IMR-90 (cell line): Measurements from ENCODE around the gene GSE1. TPM values are rescaled to one million over a fixed set of nuclear protein-coding genes. Genes with fewer than 3 reads are reported as not detected.
A peak's percentile ranks its signal among the peaks of the same experiment; 100 is the strongest.

Experiments
- ATAC-seq: fragments of 200-7000 bp; cut with Tn5 transposase; 2 replicates; pipeline ENCODE4 v1.9.1; 2020; ENCODE audit warnings: low read depth, mild to moderate bottlenecking, moderate library complexity
- BruUV-seq: library from RNA; stranded (reverse); fragments of 400-500 nt; replicated peaks from 2 replicates; lab custom pipeline; 2021; lab: Mats Ljungman, UMichigan
- CTCF ChIA-PET: fragments of 300-600 bp; formaldehyde crosslinking; extraction: SDS; loops from one replicate; lab custom pipeline; 2021; ENCODE audit warnings: antibody characterized with exemption; lab: Yijun Ruan, JAX
- POLR2A ChIA-PET: fragments of 300-600 bp; sonication (Branson Sonifier 250); formaldehyde crosslinking; loops from one replicate; lab custom pipeline; 2022; ENCODE audit warnings: antibody characterized with exemption; ENCODE audit not compliant: unreplicated experiment; lab: Charles Lee
- DNase-seq: peaks from one replicate; pipeline ENCODE4 v3.0.0; 2013
- H2AFZ ChIP-seq: replicated peaks from 2 replicates; pipeline ENCODE3; 2013; ENCODE audit warnings: low read length, mild to moderate bottlenecking; ENCODE audit not compliant: poor library complexity
- H2AK5ac ChIP-seq: 2 replicates; pipeline ENCODE4 v1.6.1; 2013; ENCODE audit warnings: low read depth, low read length, inconsistent platforms
- H2AK9ac ChIP-seq: replicated peaks from 2 replicates; pipeline ENCODE3; 2013; ENCODE audit warnings: mild to moderate bottlenecking, low read depth, low read length, moderate library complexity; ENCODE audit not compliant: poor library complexity
- H2BK120ac ChIP-seq: 2 replicates; pipeline ENCODE4 v1.6.1; 2013; ENCODE audit warnings: low read depth, low read length, inconsistent platforms
- H2BK15ac ChIP-seq: 3 replicates; pipeline ENCODE4 v1.6.1; 2013; ENCODE audit warnings: low read depth, low read length, inconsistent platforms
- H2BK20ac ChIP-seq: 2 replicates; pipeline ENCODE4 v1.6.1; 2013; ENCODE audit warnings: low read depth, mild to moderate bottlenecking, inconsistent platforms, low read length, moderate library complexity
- H2BK5ac ChIP-seq: 2 replicates; pipeline ENCODE4 v1.6.1; 2013; ENCODE audit warnings: mild to moderate bottlenecking, low read depth, low read length, inconsistent platforms; ENCODE audit not compliant: poor library complexity, severe bottlenecking
- H3K14ac ChIP-seq: replicated peaks from 2 replicates; pipeline ENCODE4 v1.6.1; 2013; ENCODE audit warnings: low read depth, low read length, inconsistent platforms
- H3K18ac ChIP-seq: 2 replicates; pipeline ENCODE4 v1.6.1; 2013; ENCODE audit warnings: low read depth, low read length, control low read depth
- H3K23ac ChIP-seq: 2 replicates; pipeline ENCODE4 v1.6.1; 2013; ENCODE audit warnings: low read depth, low read length, inconsistent platforms
- H3K27ac ChIP-seq: 2 replicates; pipeline ENCODE4 v1.5.1; 2013; ENCODE audit warnings: mild to moderate bottlenecking, control low read depth, low read length; ENCODE audit not compliant: insufficient read depth
- H3K27me3 ChIP-seq: 2 replicates; pipeline ENCODE4 v1.6.1; 2013; ENCODE audit warnings: low read length; ENCODE audit not compliant: control insufficient read depth, insufficient read depth
- H3K36me3 ChIP-seq: 2 replicates; pipeline ENCODE4 v1.6.1; 2013; ENCODE audit warnings: low read length, mixed read lengths; ENCODE audit not compliant: control insufficient read depth, insufficient read depth
- H3K4ac ChIP-seq: 2 replicates; pipeline ENCODE4 v1.6.1; 2013; ENCODE audit warnings: low read depth, low read length, inconsistent platforms
- H3K4me1 ChIP-seq: 2 replicates; pipeline ENCODE4 v1.6.1; 2013; ENCODE audit warnings: low read length, mixed read lengths; ENCODE audit not compliant: control insufficient read depth, insufficient read depth
- H3K4me2 ChIP-seq: 2 replicates; pipeline ENCODE4 v1.6.1; 2013; ENCODE audit warnings: low read depth, mild to moderate bottlenecking, control low read depth, low read length, moderate library complexity
- H3K4me3 ChIP-seq: 2 replicates; pipeline ENCODE4 v1.5.1; 2013; ENCODE audit warnings: low read depth, mild to moderate bottlenecking, control low read depth, low read length, moderate library complexity; ENCODE audit not compliant: insufficient read depth
- H3K56ac ChIP-seq: 2 replicates; pipeline ENCODE4 v1.6.1; 2013; ENCODE audit warnings: low read length, inconsistent platforms; ENCODE audit not compliant: insufficient read depth; ENCODE audit errors: extremely low read depth
- H3K79me1 ChIP-seq, 2 experiments: 2 replicates each; pipeline ENCODE4 v1.6.1; 2013; ENCODE audit warnings: low read length in 2 of 2, inconsistent platforms in 1 of 2, low read depth in 1 of 2
- H3K9ac ChIP-seq: 2 replicates; pipeline ENCODE4 v1.6.1; 2013; ENCODE audit warnings: low read depth, low read length, control low read depth
- H3K9me1 ChIP-seq: 2 replicates; pipeline ENCODE4 v1.6.1; 2013; ENCODE audit warnings: low read length, inconsistent platforms; ENCODE audit not compliant: insufficient read depth
- H3K9me3 ChIP-seq: 2 replicates; pipeline ENCODE4 v1.6.1; 2013; ENCODE audit warnings: low read length; ENCODE audit not compliant: control insufficient read depth, insufficient read depth
- H4K20me1 ChIP-seq: 2 replicates; pipeline ENCODE4 v1.6.1; 2013; ENCODE audit warnings: low read length, inconsistent platforms; ENCODE audit not compliant: insufficient read depth
- H4K5ac ChIP-seq: 2 replicates; pipeline ENCODE4 v1.6.1; 2013; ENCODE audit warnings: mild to moderate bottlenecking, low read depth, low read length, control low read depth
- H4K8ac ChIP-seq, 2 experiments: 2 replicates each; pipeline ENCODE4 v1.6.1; 2013; ENCODE audit warnings: low read depth in 2 of 2, low read length in 2 of 2, control low read depth in 1 of 2, inconsistent platforms in 1 of 2
- H4K91ac ChIP-seq: 2 replicates; pipeline ENCODE4 v1.6.1; 2013; ENCODE audit warnings: low read depth, low read length, inconsistent platforms; ENCODE audit not compliant: insufficient read depth
- BHLHE40 ChIP-seq: fragments of 150-350 bp; IDR thresholded peaks from 2 replicates; pipeline ENCODE4 v1.6.1; 2016; ENCODE audit warnings: mild to moderate bottlenecking, low read depth, low read length
- CEBPB ChIP-seq: IDR thresholded peaks from 2 replicates; pipeline ENCODE4 v1.6.1; 2012; ENCODE audit warnings: low read depth, low read length, improper control_type of control experiment
- MAZ ChIP-seq: IDR thresholded peaks from 2 replicates; pipeline ENCODE4 v1.6.1; 2012; ENCODE audit warnings: low read depth, mild to moderate bottlenecking, low read length, improper control_type of control experiment, moderate library complexity, borderline replicate concordance
- NFE2L2 ChIP-seq: fragments of 150-350 bp; IDR thresholded peaks from 2 replicates; pipeline ENCODE4 v1.6.1; 2016; ENCODE audit warnings: low read depth, mild to moderate bottlenecking, low read length
- SMC3 ChIP-seq: fragments of 150-350 bp; IDR thresholded peaks from 2 replicates; pipeline ENCODE4 v1.6.1; 2016; ENCODE audit warnings: low read depth, mild to moderate bottlenecking, antibody characterized with exemption, low read length, moderate library complexity
- USF2 ChIP-seq: fragments of 150-350 bp; IDR thresholded peaks from 2 replicates; pipeline ENCODE4 v1.6.1; 2017; ENCODE audit warnings: mild to moderate bottlenecking, antibody characterized with exemption, low read length, low read depth
- WGBS, 2 experiments: methylation state at CpG; one replicate each; pipeline versions ENCODE4 v1.1.5 to v1.1.7; 2013; ENCODE audit warnings: missing lambda C conversion rate in 2 of 2; ENCODE audit not compliant: insufficient read length in 1 of 2; ENCODE audit errors: extremely low coverage in 2 of 2; 5-methylcytosine and 5-hydroxymethylcytosine counted together
- dilution Hi-C: fragments of 300-500 bp; cut with HindIII; formaldehyde crosslinking; loops from one replicate; pipeline ENCODE4 v1.14.3; 2018; ENCODE audit warnings: low sequenced_read_pairs; ENCODE audit not compliant: unreplicated experiment
- in situ Hi-C: fragments of 300-500 bp; cut with MboI; formaldehyde crosslinking; loops from 3 replicates; pipeline ENCODE4 v1.14.3; 2019; ENCODE audit warnings: low sequenced_read_pairs, inconsistent platforms, mixed read lengths
- intact Hi-C: fragments of 100-400 bp; cut with micrococcal nuclease; formaldehyde crosslinking; loops from 2 replicates; pipeline ENCODE4 v1.10.0; 2022
- polyA plus RNA-seq, 3 experiments: library from polyadenylated mRNA; depleted of rRNA; stranded (reverse); fragments of >200 nt; gene quantifications; 2 replicates each; pipeline ENCODE4 v1.2.3, GENCODE V29; 2012; ENCODE audit warnings: low replicate concordance in 1 of 3
- total RNA-seq: library from RNA; depleted of rRNA; stranded (reverse); fragments of >200 nt; gene quantifications from 2 replicates; pipeline ENCODE4 v1.2.3, GENCODE V29; 2012

Gene GSE1
- total and polyA plus RNA-seq, 2 of the 4 experiments (the other 2 are of a cell fraction) = 14.9 to 25.5 TPM

- Histone ChIP-seq H3K27me3 (no peaks in the 10 kb centered on the region), H2AK5ac (no peak overlapping the region), H3K4me3 (no peak overlapping the region), H3K36me3 (peaks cover 5% of the 10 kb centered on the region; the same call in 1 of the 2 replicates), H3K79me1 (peaks cover 7 to 26% of the 10 kb centered on the region in 2 experiments; a peak in 2 of 4 replicates), H2BK20ac (no peak overlapping the region), H2BK15ac (no peak overlapping the region), H3K18ac (no peak overlapping the region), H3K4ac (no peak overlapping the region), H3K9me1 (no peaks in the 10 kb centered on the region), H4K5ac (no peak overlapping the region), H3K14ac (no peak overlapping the region), H4K20me1 (peaks cover 98% of the 10 kb centered on the region), H2AK9ac (peak overlapping the region; percentile 8), H3K9ac (no peak overlapping the region), H2BK120ac (no peak overlapping the region), H3K9me3 (no peaks in the 10 kb centered on the region), H3K56ac (no peak overlapping the region), H4K8ac (no peak overlapping the region), H2BK5ac (no peak overlapping the region), H3K23ac (no peak overlapping the region), H2AFZ (no peak overlapping the region), H3K27ac (no peak overlapping the region), H3K4me2 (no peak overlapping the region), H4K91ac (no peak overlapping the region), H3K4me1 (no peaks in the 10 kb centered on the region)
- in situ Hi-C loops = no loop called here
- intact Hi-C loops = no loop called here
- ChIA-PET CTCF (no interaction called here), POLR2A (interaction anchor here (0.6 kb wide), 1 partner anchor 82 kb away, joined by 4 read pairs; no protein-coding TSS in a partner anchor)
- 73% methylated on average over 6 of the region's 27 CpGs; no CpG with 5 or more reads in 1 of the 2 experiments for WGBS, 2 experiments
- peak; percentile 12 for DNase-seq
- dilution Hi-C loops = no loop called here
- TF ChIP-seq MAZ = no peak
- TF ChIP-seq CEBPB = no peak
- no peak for TF ChIP-seq NFE2L2
- TF ChIP-seq USF2 = no peak
- TF ChIP-seq SMC3 = no peak
- TF ChIP-seq BHLHE40 = no peak
- ATAC-seq = no peak
- BruUV-seq = no TSS peak
Measured at GRCh38 chr16:85636234-85636812, 23.2 kb downstream of the GSE1 start.
